Pulmonary artery endothelial cell (primary cell): ENCODE measurements around the gene COL11A2. TPM values are rescaled to one million over a fixed set of nuclear protein-coding genes. Genes with fewer than 3 reads are reported as not detected.

Experiments
- DNase-seq: peaks from one replicate; pipeline ENCODE4 v3.0.0-alpha.2; 2011; ENCODE audit warnings: low read depth, low spot score
- total RNA-seq: library from RNA; depleted of rRNA; stranded (reverse); fragments of >200 nt; gene quantifications from 2 replicates; pipeline ENCODE4 v1.2.3, GENCODE V29; 2014

The COL11A2 gene
- total RNA-seq, 1 donor from 2014 or later: 0.07 TPM

DNA sequence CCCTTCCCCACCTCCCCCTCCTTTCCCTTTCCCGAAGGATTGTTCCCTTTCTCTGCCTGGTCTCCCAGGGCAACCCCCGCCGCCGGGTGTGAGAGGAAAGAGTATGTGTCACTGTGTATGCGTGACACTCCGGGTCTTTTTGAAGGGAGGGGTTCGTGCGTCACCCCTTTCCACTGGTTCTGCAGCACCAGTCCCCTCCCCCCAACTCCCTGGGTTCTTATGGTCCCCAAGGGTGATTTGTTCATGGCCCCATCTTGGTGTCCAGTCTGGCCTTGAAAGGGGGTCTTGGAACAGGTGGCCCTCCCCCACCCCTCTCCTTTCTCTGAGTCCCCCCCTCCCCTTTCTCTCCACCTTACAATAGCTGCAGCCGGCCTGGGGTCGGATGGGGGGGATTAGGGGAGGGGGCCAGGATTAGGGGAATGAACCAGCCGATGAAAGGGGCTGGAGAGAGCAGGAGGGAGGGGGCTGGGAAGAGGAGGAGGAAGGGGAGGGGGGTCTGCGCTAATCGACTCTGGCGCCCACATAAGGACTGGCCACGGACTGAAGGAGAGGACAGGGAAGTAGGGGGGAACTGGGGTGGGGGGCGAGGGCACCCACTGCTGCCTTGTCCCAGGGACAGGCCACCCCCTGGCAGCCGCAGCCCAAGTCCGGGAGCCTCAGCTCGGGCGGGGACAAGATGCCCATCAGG is 14.7 kb upstream of the COL11A2 start:
- DNase-seq: no peak

DNA sequence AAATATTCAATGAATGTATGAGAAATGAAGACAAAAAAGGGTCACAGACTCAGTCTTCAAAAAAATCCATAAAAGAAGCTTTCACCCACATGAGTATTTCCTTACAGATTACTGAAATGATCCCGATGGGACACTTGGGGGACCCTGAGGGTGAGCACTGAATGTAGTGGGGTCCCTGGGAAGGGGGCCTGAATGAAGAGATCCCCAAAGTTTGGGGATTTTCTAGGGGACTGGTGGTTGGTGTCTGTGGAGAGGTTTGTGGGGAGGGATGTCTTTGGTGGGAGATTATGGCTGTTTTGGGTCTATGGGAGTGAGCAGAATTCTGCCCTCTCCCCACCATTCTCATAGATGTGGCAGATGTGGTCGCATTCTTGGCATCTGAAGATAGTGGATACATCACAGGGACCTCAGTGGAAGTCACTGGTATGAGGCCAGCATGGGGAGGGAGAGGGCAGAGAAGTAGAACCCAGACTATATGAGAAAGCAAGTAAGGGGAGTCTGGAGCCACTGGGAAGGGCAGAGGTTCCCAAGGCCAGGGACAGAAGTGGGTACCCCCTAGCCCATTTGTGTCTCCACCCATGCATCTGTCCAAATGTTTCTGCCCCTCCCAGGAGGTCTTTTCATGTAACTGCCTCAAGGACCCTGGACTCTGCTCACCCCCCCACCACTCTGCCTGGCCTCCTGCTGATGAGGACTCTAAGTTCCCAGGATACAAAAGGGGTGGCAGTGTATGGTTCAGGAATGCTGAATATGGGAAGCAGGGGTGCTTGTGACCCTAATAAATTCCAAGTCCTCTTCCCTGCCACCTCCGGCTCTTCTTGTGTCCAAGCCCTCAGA is 14.0 kb upstream of the COL11A2 start:
- DNase-seq: no peak

- no peak for DNase-seq
These were observed 13.1 kb upstream of the COL11A2 start for GRCh38 chr6:33205191-33206026.

DNA sequence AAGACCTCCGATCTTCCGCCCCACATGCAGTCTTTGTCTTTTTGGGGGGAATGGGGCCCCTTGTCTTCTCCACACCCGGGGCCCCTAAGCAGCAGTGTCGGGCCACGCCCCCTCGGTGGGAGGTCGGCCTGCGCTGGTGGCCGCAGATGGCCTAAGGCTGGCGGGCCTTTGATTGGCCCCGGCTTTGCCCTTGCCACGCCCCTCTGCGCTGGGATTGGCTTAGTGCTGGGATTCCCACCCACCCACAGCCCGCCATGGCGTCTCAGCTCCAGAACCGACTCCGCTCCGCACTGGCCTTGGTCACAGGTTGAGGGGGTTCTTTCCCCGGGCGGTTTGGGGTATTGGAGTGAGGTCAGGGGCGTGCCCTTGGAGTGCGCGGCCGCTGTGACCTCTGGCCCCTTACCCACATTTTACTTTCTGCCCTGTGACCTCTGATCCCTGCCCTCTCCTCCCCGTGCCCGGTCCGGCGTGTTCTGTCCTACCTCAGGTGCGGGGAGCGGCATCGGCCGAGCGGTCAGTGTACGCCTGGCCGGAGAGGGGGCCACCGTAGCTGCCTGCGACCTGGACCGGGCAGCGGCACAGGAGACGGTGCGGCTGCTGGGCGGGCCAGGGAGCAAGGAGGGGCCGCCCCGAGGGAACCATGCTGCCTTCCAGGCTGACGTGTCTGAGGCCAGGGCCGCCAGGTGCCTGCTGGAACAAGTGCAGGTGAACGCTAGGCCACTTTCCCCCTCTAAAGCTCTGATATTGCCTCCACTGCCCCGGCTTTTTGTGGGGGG is 12.3 kb upstream of the COL11A2 start, which contains the start of gene HSD17B8:
TSS of gene HSD17B8 (plus strand) at position 241 of the 776 bp plus-strand sequence. CDS start at position 255, 14 bp downstream.
- DNase-seq: peak; percentile 64

DNA sequence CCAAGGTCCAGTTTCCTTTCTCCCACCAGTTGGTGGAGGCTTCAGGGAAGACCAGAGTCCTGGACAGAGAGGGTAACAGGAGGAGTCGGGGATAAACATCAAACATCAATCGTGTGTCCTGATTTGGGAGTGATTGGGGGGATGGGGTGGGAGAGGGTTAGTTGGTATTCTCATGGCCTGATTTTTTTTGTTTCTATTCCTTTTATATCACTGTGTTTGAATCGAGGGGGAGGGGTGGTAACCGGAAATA is 11.8 kb upstream of the COL11A2 start:
- no peak for DNase-seq

- DNase-seq: no peak
These were observed 11.3 kb upstream of the COL11A2 start for GRCh38 chr6:33203443-33204164.

- DNase-seq: no peak
These were observed 10.5 kb upstream of the COL11A2 start for GRCh38 chr6:33202799-33203198.

DNA sequence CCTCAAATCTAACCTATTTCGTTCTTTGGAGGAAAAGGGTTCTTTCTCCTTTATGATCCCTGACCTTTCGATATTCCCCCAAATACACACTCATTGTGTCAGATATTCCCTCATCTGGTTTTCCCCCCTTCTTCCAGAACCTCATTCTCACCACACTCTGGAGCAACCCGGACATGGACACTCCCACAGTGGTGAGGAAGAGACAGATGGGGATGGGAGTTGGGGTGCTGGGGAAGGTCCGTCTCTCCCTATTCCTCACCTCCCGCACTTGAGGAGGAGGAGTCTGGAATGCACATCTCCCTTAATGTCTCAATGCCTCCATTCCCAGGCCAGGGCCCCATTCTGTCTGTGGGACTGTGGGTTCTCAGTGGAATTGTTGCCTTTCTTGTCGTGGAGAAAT is 9.7 kb upstream of the COL11A2 start:
- no peak for DNase-seq

DNA sequence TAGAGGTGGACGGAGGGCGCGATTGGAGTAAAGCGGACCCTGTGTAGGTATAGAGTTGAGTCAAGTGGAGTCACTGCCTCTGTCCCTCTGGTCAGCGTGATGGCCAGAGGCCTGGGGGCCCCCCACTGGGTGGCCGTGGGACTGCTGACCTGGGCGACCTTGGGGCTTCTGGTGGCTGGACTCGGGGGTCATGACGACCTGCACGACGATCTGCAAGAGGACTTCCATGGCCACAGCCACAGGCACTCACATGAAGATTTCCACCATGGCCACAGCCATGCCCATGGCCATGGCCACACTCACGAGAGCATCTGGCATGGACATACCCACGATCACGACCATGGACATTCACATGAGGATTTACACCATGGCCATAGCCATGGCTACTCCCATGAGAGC is 8.9 kb upstream of the COL11A2 start:
- DNase-seq: no peak

- DNase-seq: peak; percentile 98
These were observed 8.2 kb upstream of the COL11A2 start, which contains the start of the genes RXRB and SLC39A7 for GRCh38 chr6:33200219-33201146. Gene RXRB, minus strand, starts transcription at chr6:33200665. Its CDS starts 189 bp downstream, at chr6:33200476. Gene SLC39A7, plus strand, starts transcription at chr6:33200867. Its CDS starts 379 bp downstream, at chr6:33201246.

GRCh38 chr6:33199687-33200218 is 7.5 kb upstream of the COL11A2 start:
- DNase-seq: no peak

- DNase-seq: no peak
These were observed 6.7 kb upstream of the COL11A2 start for GRCh38 chr6:33198853-33199436.

DNA sequence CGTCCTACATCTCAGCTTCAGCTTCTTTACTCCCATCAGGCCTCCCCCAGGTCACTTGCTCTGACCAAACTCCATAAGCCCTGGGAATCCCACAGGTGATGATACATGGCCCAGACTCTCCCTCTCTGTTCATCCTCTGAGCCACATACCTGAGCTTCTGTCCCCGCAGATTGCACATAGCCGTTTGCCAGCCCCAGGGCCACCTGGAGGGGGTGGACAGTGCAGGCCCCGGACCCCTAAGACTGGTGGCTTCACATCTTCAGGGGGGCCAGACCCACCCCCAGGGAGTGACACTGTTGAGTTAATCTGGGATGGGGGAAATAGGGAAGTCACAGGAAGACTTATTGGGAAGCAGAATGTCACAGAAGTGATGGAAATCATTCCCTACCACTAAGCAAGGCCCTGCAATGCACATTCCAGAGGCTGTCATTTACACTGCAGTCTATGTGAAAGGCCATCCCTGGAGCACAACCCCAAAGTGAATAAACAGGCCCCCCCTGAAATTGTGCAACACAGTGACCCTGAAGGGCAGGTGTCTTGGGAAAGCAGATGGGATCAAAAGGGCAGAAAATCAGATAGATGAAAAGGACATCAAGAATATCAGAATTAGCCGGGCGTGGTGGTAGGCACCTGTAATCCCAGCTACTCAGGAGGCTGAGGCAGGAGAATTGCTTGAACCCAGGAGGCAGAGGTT is 6.0 kb upstream of the COL11A2 start:
- no peak for DNase-seq

DNA sequence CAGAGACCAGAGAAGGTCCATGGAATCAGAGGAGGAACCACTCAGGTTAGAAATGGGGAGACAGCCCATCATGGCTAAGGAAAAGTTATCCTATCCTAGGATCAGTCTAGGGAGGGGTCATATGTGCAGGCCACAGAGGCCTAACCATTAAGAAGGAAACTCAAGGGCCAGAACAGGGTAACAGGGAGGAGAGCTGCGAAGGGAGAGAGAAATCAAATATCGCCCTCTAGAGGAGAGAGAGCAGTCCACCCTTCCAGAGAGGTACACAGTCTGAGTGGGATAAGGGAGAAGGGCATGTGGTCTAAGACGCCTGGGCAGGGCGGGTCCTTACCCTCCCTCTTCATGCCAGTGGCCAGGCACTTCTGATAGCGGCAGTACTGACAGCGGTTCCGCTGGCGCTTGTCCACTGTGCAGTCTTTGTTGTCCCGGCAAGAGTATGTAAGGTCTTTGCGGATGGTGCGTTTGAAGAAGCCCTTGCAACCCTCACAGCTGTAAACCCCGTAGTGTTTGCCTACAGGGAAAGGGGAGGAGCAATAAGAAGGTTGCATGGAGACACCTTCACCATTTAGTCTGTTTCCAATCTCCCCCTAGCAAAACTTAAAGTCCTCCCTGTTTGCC is 5.3 kb upstream of the COL11A2 start:
- DNase-seq: peak; percentile 32

DNA sequence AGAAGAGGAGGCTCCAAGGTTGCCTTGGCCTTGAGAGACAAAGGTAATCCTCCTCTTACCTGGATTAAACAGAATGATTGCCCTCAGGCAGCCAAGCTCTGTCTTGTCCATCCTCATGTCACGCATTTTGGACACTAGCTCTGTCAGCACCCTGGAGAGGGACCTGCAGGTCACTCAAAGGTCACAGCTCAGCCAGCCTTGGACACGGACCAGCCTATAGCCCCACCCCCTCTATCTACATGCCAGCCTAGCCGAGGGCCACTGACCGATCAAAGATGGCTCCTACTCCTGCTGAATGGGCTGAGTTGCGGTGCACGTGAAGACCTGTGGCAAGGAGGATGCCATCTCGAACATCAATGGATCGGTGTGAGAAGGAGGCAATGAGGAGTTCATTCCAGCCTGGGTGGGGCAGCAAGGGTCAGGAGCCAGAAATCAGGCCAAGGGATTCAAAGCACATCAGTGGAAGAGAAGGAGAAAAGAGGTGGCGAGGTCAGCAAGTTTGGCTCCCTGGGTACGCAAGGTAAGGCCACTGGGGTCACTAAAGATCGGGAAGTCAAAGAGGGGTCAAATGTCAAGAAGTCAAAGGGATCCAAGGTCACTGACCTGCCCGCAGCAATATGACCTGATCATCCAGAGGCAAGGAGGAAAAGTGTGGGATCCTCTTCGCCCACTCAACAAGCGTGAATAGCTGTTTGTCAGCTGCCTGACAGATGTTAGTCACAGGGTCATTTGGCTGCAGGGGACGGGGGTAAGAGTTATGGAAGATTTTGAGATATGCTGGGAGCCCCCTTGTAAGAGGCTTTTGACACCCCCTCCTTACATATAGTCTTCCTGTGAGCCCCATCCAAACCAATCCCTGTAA is 3.3 kb upstream of the COL11A2 start:
- DNase-seq: no peak

- no peak for DNase-seq
These were observed 2.2 kb upstream of the COL11A2 start for GRCh38 chr6:33194431-33194979.
